Measurements from ENCODE around the gene DOC2B.

The DOC2B gene

GRCh38 chr17:163514-164098 lies 17.8 kb downstream of the DOC2B start:
- no peak for DNase-seq (ENCODE audit: low read depth in 2 of 2)

DNA sequence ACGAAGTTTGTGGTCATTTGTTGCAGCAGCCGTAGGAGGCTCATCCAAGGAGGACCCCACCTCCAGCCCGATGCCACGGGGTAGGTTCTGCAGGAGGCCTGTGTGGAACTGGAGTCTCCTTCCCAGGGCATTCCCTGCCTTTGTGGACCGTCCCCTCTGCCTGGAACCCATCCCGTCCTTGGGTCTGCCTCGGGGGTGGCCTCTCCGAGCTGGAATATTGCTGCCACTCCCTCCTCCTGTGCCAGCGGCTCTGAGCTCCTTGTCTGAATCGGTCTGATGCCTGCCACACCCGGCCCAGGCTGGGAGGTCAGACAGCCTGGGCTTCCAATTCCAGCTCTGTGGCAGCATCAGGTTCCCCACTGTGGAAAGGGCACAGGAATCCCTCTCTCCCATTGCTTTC lies 18.8 kb downstream of the DOC2B start:
- DNase-seq (ENCODE audit: low read depth in 2 of 2): no peak

GRCh38 chr17:161481-161880 lies 20.0 kb downstream of the DOC2B start:
- DNase-seq (ENCODE audit: low read depth in 2 of 2): no peak

GRCh38 chr17:160336-160735 lies 21.1 kb downstream of the DOC2B start:
- DNase-seq (ENCODE audit: low read depth in 2 of 2): no peak

DNA sequence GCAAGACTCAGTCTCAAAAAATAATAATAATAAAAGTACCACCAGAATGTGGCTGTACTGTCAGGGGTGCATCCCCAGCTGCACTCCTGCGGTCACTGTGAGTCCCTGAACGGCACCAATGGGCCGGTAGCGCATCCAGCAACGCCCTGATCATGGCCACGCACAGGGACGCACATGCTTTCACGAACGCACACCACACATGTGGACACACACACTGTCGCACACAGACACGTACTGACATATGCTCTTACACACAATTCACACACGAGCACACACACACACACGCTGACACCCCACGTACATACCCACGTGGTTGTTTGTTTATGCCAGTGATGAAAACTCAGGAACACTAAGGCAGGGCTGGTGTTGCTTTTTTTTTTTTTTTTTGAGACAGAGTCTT lies 21.8 kb downstream of the DOC2B start:
- no peak for DNase-seq (ENCODE audit: low read depth in 2 of 2)

DNA sequence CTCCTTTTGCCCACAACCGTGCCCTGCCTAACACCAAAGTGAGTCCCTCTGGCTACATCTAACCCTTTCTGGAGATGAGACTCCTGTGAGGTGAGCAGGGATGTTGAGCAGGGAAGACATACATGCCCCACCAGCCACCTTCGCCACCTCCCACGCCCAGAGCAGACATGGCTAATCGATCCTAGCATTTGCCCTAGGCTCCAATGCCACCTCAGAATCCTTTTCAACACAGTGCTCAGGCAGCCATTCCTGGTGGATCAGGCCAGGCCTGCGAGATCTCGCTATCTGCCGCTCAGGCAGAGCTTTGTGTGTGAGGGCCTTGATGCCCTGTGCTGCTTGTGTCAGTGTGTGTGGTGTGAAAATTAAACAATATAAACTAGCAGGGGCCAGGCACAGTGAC lies 23.1 kb downstream of the DOC2B start:
- DNase-seq (ENCODE audit: low read depth in 2 of 2): no peak

- no peak for DNase-seq (ENCODE audit: low read depth in 2 of 2)
These were observed 23.5 kb downstream of the DOC2B start for GRCh38 chr17:157901-158300.

DNA sequence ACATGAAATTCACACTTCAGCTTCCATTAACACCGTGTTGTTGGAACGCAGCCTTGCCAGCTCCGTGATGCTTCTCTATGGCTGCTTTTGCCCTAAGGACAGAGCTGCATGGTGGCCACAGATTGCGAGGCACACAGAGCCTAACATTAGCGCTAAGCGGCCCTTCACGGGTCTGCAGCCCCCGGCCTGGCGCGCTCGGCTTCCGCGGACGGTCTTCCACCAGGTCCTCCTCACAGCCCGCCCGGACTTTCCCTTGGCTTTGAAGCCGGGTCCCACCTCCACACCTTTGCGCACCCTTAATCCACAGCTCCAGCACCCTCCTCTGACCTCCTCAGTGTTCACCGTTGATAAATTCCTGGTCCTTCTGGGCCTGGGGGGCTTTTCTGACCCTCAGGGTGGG lies 24.5 kb downstream of the DOC2B start:
- DNase-seq (ENCODE audit: low read depth in 2 of 2): no peak

- DNase-seq (ENCODE audit: low read depth in 2 of 2): no peak
These were observed 25.3 kb downstream of the DOC2B start for GRCh38 chr17:156094-156621.

- no peak for DNase-seq (ENCODE audit: low read depth in 2 of 2)
These were observed 25.9 kb downstream of the DOC2B start for GRCh38 chr17:155576-155975.

DNA sequence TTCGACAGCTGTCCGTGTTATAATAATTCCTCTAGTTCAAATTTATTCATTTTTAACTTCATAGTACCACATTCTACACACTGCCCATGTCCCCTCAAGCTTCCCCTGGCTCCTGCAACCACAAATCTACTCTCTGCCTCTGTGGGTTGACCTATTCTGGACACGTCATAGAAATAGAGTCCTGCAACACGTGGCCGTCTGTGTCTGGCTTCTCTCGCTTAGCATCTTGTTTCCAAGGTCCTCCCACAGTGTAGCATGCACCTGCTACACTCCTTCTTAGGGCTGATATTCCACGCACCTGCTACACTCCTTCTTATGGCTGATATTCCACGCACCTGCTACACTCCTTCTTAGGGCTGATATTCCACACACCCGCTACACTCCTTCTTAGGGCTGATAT lies 27.6 kb downstream of the DOC2B start:
- no peak for DNase-seq (ENCODE audit: low read depth in 2 of 2)

GRCh38 chr17:152860-153420 lies 28.5 kb downstream of the DOC2B start:
- DNase-seq (ENCODE audit: low read depth in 2 of 2): no peak

GRCh38 chr17:151886-152859 lies 29.3 kb downstream of the DOC2B start:
- DNase-seq (ENCODE audit: low read depth in 2 of 2): no peak

DNA sequence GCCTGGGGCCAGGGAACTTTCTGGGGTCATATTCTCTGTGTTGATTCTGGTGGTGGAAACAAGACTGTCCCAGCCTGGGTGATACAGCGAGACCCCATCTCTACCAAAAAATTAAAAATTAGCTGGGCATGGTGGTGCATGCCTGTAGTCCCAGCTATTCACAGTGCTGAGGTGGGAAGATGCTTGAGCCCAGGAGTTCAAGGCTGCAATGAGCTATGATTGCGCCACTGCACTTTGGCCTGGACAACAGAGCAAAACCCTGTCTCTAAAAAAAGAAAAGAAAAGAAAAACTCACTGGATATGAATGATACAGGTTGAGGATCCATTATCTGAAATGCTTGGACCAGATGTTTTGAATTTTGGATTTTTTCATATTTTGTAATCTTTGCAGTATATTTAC lies 30.4 kb downstream of the DOC2B start:
- DNase-seq (ENCODE audit: low read depth in 2 of 2): no peak

GRCh38 chr17:149897-150584 lies 31.4 kb downstream of the DOC2B start:
- DNase-seq (ENCODE audit: low read depth in 2 of 2): no peak

DNA sequence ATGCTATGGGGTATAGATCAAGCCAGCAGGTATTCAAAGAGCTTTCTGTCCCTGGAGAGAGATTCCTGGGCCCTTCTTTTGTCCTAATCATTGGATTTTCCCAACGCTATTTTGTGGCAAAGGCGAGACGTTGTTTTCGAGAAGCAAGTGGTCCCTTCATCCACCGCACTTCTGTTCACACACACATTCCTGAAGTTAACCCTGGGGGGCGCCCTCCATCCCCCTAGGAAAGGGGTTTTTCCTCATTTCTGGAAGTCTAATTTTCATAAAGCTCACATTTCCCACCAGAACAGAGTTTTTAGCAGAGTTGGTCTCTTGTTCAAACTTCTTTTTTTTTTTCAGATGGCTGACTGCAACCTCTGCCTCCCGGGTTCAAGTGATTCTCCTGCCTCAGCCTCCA lies 32.2 kb downstream of the DOC2B start:
- no peak for DNase-seq (ENCODE audit: low read depth in 2 of 2)

DNA sequence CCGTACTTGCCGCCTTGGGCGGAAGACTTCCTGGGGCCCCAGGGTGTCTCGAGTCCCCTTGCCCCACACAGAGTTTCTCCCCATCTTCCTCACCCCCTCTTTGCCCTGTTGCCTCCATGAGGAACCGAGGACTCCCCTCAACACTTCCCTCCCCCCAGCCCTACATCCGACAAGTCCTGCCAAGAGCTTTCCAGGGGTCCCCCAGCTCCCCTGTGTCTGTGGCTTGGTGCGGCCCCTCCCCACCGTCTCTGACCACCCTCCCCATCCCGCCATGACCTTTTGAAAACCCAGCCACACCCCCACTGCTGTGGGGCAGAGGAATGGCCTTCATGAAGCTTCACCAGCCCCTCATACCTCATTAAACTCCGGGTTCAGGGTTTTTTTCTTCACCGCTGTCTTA lies 32.7 kb downstream of the DOC2B start:
- DNase-seq (ENCODE audit: low read depth in 2 of 2): no peak

DNA sequence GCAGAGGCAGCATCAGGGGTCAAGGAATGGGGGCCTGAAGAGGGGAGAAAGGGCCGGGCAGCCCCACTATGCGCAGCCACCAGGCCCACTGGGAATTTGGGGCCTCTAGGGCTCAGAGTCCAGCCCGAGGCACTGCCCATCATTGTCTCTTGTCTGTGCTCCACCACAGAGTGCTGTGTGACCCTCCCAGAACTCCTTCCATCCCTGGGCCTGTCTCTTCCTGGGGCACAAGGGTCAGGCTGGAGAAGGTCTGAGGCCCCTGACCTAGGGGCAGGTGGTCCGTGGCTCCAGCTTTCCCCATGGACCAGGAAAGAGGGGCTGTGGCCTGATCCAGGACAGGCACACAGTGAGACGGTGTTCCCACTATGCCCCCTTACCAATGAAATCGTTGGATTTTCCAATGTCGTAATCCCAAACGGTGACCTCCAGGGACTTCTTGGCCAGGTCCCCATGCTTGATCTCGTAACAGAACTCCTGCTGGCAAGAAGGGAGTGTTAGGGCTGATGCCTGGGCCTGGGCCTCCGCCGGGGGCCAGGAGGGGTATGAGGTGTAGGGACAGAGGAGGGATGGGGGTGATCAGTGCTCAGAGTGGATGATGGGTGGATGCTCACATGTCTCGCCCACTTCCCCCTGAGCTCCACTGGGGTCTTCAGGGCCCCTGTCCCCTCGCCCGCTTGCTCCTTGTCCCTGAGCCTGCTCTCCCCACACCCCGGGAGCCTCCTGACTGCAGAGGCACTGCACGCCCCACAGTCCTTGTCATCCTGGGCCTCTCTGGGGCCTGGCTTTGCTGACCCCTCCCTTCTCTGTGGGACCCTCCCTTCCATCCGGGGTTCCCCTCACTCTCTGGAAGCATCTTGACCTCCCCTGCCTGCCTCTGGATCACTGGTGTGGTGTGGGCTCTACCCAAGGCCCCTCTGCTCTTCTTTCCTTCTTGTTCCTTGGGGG lies 33.4 kb downstream of the DOC2B start:
- no peak for DNase-seq (ENCODE audit: low read depth in 2 of 2)

DNA sequence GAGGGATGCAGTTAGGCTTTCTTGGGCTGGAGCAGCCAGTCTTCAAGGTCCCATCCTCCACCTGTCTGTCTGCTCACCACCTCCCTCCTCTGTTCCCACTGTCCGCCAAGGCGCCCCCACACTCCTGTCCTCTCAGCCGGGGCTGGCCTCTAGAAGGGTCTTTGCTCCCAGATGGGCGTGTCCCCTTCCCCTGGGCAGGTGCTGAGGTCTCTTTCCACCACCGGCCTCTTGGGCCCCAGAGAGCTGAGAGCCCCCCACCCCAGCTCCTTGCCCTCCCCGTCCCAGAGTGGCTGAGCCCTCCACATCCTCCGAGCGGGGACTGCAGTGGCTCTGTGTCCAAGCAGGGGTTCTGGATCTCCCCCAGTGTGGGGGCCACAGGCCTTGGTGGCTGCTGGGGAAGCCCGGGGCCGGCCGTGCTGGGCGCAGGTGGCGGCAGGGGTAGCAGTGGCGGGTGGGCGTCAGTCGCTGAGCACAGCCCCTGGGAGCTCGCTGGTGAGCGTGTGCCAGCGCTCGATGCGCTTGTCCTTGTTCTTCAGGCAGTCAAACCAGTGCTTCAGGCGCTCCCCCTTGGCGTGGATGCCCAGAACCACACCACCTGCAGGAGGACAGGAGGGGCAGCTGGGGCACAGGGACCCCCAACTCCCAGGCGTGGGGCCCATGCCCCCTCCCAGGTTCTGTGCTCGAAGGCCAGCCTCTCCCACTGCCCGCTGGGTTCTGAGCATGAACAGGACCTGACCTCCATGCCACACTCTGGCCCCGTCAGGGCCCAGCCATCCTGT lies 34.3 kb downstream of the DOC2B start:
- no peak for DNase-seq (ENCODE audit: low read depth in 2 of 2)

GRCh38 chr17:146546-146945 lies 34.9 kb downstream of the DOC2B start:
- no peak for DNase-seq (ENCODE audit: low read depth in 2 of 2)

Data from fibroblast of skin of left biceps (primary cell).